RKO (cell line): ENCODE data around the gene WWC1.
"Not testable (repeated sequence)": the region's sequence is repeated elsewhere in the genome, so short reads cannot be mapped to it uniquely, and the experiment has no call there.

Source experiments
- DNase-seq: peaks from one replicate; pipeline ENCODE4 v3.0.0-alpha.2; 2016; ENCODE audit warnings: low spot score

The WWC1 gene

GRCh38 chr5:168413062-168413461 is 121.6 kb downstream of the WWC1 start:
- DNase-seq = no peak

GRCh38 chr5:168413596-168413995 is 122.2 kb downstream of the WWC1 start:
- no peak for DNase-seq

- DNase-seq = no peak
These were observed 124.0 kb downstream of the WWC1 start for GRCh38 chr5:168415401-168415800.

GRCh38 chr5:168415971-168416370 is 124.5 kb downstream of the WWC1 start:
- DNase-seq = no peak

- DNase-seq = no peak
These were observed 126.4 kb downstream of the WWC1 start for GRCh38 chr5:168417731-168418429.

GRCh38 chr5:168420461-168420860 is 129.0 kb downstream of the WWC1 start:
- DNase-seq = no peak

GRCh38 chr5:168422431-168422830 is 131.0 kb downstream of the WWC1 start:
- no peak for DNase-seq

GRCh38 chr5:168423478-168423877 is 132.0 kb downstream of the WWC1 start:
- DNase-seq = no peak

GRCh38 chr5:168423971-168424370 is 132.5 kb downstream of the WWC1 start:
- DNase-seq = no peak

GRCh38 chr5:168424594-168425323 is 133.3 kb downstream of the WWC1 start:
- DNase-seq = no peak

GRCh38 chr5:168426007-168426863 is 134.8 kb downstream of the WWC1 start:
- no peak for DNase-seq

GRCh38 chr5:168426864-168427172 is 135.4 kb downstream of the WWC1 start:
- DNase-seq = no peak

- no peak for DNase-seq
These were observed 135.8 kb downstream of the WWC1 start for GRCh38 chr5:168427224-168427623.

GRCh38 chr5:168428552-168428951 is 137.1 kb downstream of the WWC1 start:
- DNase-seq = no peak

- no peak for DNase-seq
These were observed 138.9 kb downstream of the WWC1 start for GRCh38 chr5:168430296-168430695.

- no peak for DNase-seq
These were observed 141.5 kb downstream of the WWC1 start for GRCh38 chr5:168432903-168433302.

GRCh38 chr5:168434001-168434400 is 142.6 kb downstream of the WWC1 start:
- DNase-seq = no peak

- DNase-seq = no peak
These were observed 143.4 kb downstream of the WWC1 start for GRCh38 chr5:168434746-168435321.

GRCh38 chr5:168435340-168435739 is 143.9 kb downstream of the WWC1 start:
- not testable (repeated sequence) for DNase-seq

- no peak for DNase-seq
These were observed 146.9 kb downstream of the WWC1 start for GRCh38 chr5:168438349-168438748.

- DNase-seq = no peak
These were observed 152.1 kb downstream of the WWC1 start for GRCh38 chr5:168443533-168443932.

- no peak for DNase-seq
These were observed 152.7 kb downstream of the WWC1 start for GRCh38 chr5:168443950-168444700.
